ENCODE results near the gene MGAT5B. TPM values are rescaled to one million over a fixed set of nuclear protein-coding genes. Genes with fewer than 3 reads are reported as not detected.

MGAT5B gene
- total RNA-seq, 1 donor, result 0.36 TPM

- TF ChIP-seq CTCF (IDR thresholded peaks at IDR 0.05; ENCODE audit: extremely low read depth, low read depth, low read length), result no peak
- Histone ChIP-seq H3K4me2 (ENCODE audit: insufficient read depth, low read length) (no peak overlapping the region), H3K36me3 (ENCODE audit: insufficient read depth, low read length) (no peaks in the 10 kb centered on the region), H3K9me3 (ENCODE audit: low read depth, low read length) (no peaks in the 10 kb centered on the region), H3K4me1 (ENCODE audit: insufficient read depth, low read length) (peaks cover 11% of the 10 kb centered on the region), H3K27ac (ENCODE audit: low read depth, low read length) (no peak overlapping the region), H4K20me1 (ENCODE audit: insufficient read depth, low read length) (no peaks in the 10 kb centered on the region), H3K79me2 (ENCODE audit: insufficient read depth, low read length) (no peaks in the 10 kb centered on the region), H3K4me3 (ENCODE audit: insufficient read depth, low read length) (no peak overlapping the region), H2AFZ (ENCODE audit: low read length) (no peak overlapping the region), H3K27me3 (ENCODE audit: insufficient read depth, low read length) (peaks cover 17% of the 10 kb centered on the region)
- DNase-seq (ENCODE audit: insufficient read length, low spot score, missing footprints), result no peak
These were observed 130.6 kb downstream of the MGAT5B start for GRCh38 chr17:76998839-76999238.

Other genes with a start within 250 kb of the MGAT5B start
- gene ST6GALNAC1, start 224.6 kb upstream of the MGAT5B start, total RNA-seq, result 0.72 TPM in 1 of 2 replicates, not detected in the other
- 352 and 388 TPM in 2 replicates for gene MXRA7, start 157.4 kb upstream of the MGAT5B start, total RNA-seq
- 18.8 and 21.5 TPM in 2 replicates for gene JMJD6, start 141.8 kb upstream of the MGAT5B start, total RNA-seq
- 25.7 and 28.6 TPM in 2 replicates for gene METTL23, start 141.6 kb upstream of the MGAT5B start, total RNA-seq
- 88.7 and 102 TPM in 2 replicates for gene SRSF2, start 131.1 kb upstream of the MGAT5B start, total RNA-seq
- gene MFSD11, start 130.3 kb upstream of the MGAT5B start, total RNA-seq, result 42.0 and 45.4 TPM in 2 replicates

Measured in osteoblast (primary cell).